Uterus (tissue), 4 donors: ENCODE results near the gene RUNDC3A. TPM values are rescaled to one million over a fixed set of nuclear protein-coding genes. Genes with fewer than 3 reads are reported as not detected.

Experiments
- DNase-seq, 2 donors: peaks; one replicate each; pipeline ENCODE4 v3.0.0-alpha.2; 2019 to 2020
- H3K27ac ChIP-seq, 2 donors: fragments of 200-600 bp; sonication (generic); 1 replicate in 1 of 2; 2 replicates in 1 of 2; pipeline ENCODE4 v1.5.1; 2016 to 2018
- H3K27me3 ChIP-seq, 2 donors: fragments of 200-600 bp; sonication (generic); one replicate each; pipeline ENCODE4 v1.5.1; 2018 to 2019; ENCODE audit warnings: control low read depth in 1 of 2
- H3K36me3 ChIP-seq, 2 donors: fragments of 200-600 bp; sonication (generic); one replicate each; pipeline ENCODE4 v1.5.1; 2019; ENCODE audit warnings: control low read depth in 1 of 2
- H3K4me1 ChIP-seq, 2 donors: fragments of 200-600 bp; sonication (generic); one replicate each; pipeline ENCODE4 v1.5.1; 2018 to 2019; ENCODE audit warnings: control low read depth in 1 of 2
- H3K4me3 ChIP-seq, 2 donors: fragments of 200-600 bp; sonication (generic); 1 replicate in 1 of 2; 2 replicates in 1 of 2; pipeline ENCODE4 v1.5.1; 2018 to 2019; ENCODE audit warnings: mild to moderate bottlenecking in 1 of 2
- H3K9me3 ChIP-seq, 2 donors: fragments of 200-600 bp; sonication (generic); one replicate each; pipeline ENCODE4 v1.5.1; 2019; ENCODE audit warnings: control low read depth in 1 of 2
- CTCF ChIP-seq, 4 experiments: fragments of 200-600 bp in 2 of 4; fragments of 450-650 bp in 2 of 4; sonication (generic) in 2 of 4; IDR thresholded peaks; one replicate each; pipeline ENCODE4 v1.5.1; 2016 to 2019; ENCODE audit warnings: antibody characterized with exemption in 4 of 4, mild to moderate bottlenecking in 2 of 4, moderate library complexity in 1 of 4
- POLR2A ChIP-seq, 2 donors: fragments of 450-650 bp; IDR thresholded peaks; one replicate each; pipeline ENCODE4 v1.6.1; 2016; ENCODE audit warnings: antibody characterized with exemption in 2 of 2, mild to moderate bottlenecking in 1 of 2, moderate library complexity in 1 of 2
- intact Hi-C: fragments of 100-400 bp; cut with DNase I; formaldehyde crosslinking; loops from one replicate; pipeline ENCODE4 v1.15.1; 2023; ENCODE audit warnings: low total_unique reads
- total RNA-seq, 4 donors: library from RNA; depleted of rRNA in 3 of 4; stranded (reverse); fragments of >200 nt in 3 of 4; gene quantifications; one replicate each; pipeline versions ENCODE4 v1.1.0 to v1.2.4, GENCODE V29; 2014 to 2023
- donor health status: DM: yes; HTN: yes; CAD: no.

RUNDC3A gene
- total RNA-seq, 4 donors from 2014 or later, result 0.69 TPM; not detected in 3

GRCh38 chr17:44266402-44267164 is 41.8 kb upstream of the RUNDC3A start:
- no peak for DNase-seq
- TF ChIP-seq CTCF (IDR thresholded peaks at IDR 0.05), result no peak
- no peak for TF ChIP-seq POLR2A (IDR thresholded peaks at IDR 0.05)
- no peaks in the 10 kb centered on the region for H3K27me3 ChIP-seq
- H3K4me1 ChIP-seq, result no peaks in the 10 kb centered on the region
- no peak overlapping the region for H3K4me3 ChIP-seq
- intact Hi-C loops, result no loop called here
- H3K36me3 ChIP-seq, result no peaks in the 10 kb centered on the region
- no peaks in the 10 kb centered on the region for H3K9me3 ChIP-seq
- no peak overlapping the region for H3K27ac ChIP-seq

GRCh38 chr17:44267165-44267455 is 41.3 kb upstream of the RUNDC3A start:
- H3K27ac ChIP-seq, result no peak overlapping the region
- no peak for DNase-seq
- intact Hi-C loops, result no loop called here
- H3K4me3 ChIP-seq, result no peak overlapping the region
- H3K36me3 ChIP-seq, result no peaks in the 10 kb centered on the region
- no peaks in the 10 kb centered on the region for H3K4me1 ChIP-seq
- no peaks in the 10 kb centered on the region for H3K9me3 ChIP-seq
- no peak for TF ChIP-seq POLR2A (IDR thresholded peaks at IDR 0.05)
- TF ChIP-seq CTCF (IDR thresholded peaks at IDR 0.05), result no peak
- no peaks in the 10 kb centered on the region for H3K27me3 ChIP-seq

GRCh38 chr17:44267818-44268490 is 40.4 kb upstream of the RUNDC3A start, which contains the start of gene SLC4A1:
TSS of gene SLC4A1 (minus strand) at chr17:44268135. CDS start at chr17:44262866, 5,269 bp downstream.
- no peak for DNase-seq
- Histone ChIP-seq H3K4me3 (no peak within 1 kb of the TSS), H3K27me3 (no peaks in the 10 kb centered on the region), H3K9me3 (no peaks in the 10 kb centered on the region), H3K36me3 (no peaks in the 10 kb centered on the region), H3K27ac (no peak within 1 kb of the TSS), H3K4me1 (no peaks in the 10 kb centered on the region)
- TF ChIP-seq CTCF (IDR thresholded peaks at IDR 0.05) (no peak), POLR2A (IDR thresholded peaks at IDR 0.05) (no peak)
- intact Hi-C loops, result no loop called here

- TF ChIP-seq POLR2A (IDR thresholded peaks at IDR 0.05) (no peak), CTCF (IDR thresholded peaks at IDR 0.05) (no peak)
- no peak for DNase-seq
- intact Hi-C loops, result no loop called here
Observed at GRCh38 chr17:44268709-44269534, 39.5 kb upstream of the RUNDC3A start.

More at GRCh38 chr17:44268709-44269534, 39.5 kb upstream of the RUNDC3A start:
- Histone ChIP-seq H3K27me3 (no peaks in the 10 kb centered on the region), H3K9me3 (no peaks in the 10 kb centered on the region), H3K36me3 (no peaks in the 10 kb centered on the region), H3K4me3 (no peak overlapping the region), H3K27ac (no peak overlapping the region), H3K4me1 (no peaks in the 10 kb centered on the region)
